Right ventricle myocardium inferior (tissue), 1 donor: ENCODE data around the gene OR4F6. TPM values are rescaled to one million over a fixed set of nuclear protein-coding genes. Genes with fewer than 3 reads are reported as not detected.

Experiments
- total RNA-seq: library from RNA; stranded (reverse); fragmentation: NEBNext Ultra II Directional; extraction: Animal tissue kit (Norgen Biotek cat#: 25700); gene quantifications from one replicate; pipeline ENCODE4 v1.2.1, GENCODE V29; 2021
- donor health status: DM: no; HTN: yes; CAD: no; lungs with severe emphysema.

OR4F6 gene
- total RNA-seq, 1 donor from 2014 or later = not detected

Other genes starting within 250 kb of the OR4F6 start
- 49.9 TPM for gene TM2D3, start 151.1 kb upstream of the OR4F6 start, total RNA-seq
- gene TARS3, start 79.0 kb upstream of the OR4F6 start, total RNA-seq = 31.9 TPM
- not detected for gene OR4F15, start 8.7 kb downstream of the OR4F6 start, total RNA-seq